ENCODE results near the gene OR52E5.

The OR52E5 gene

DNA sequence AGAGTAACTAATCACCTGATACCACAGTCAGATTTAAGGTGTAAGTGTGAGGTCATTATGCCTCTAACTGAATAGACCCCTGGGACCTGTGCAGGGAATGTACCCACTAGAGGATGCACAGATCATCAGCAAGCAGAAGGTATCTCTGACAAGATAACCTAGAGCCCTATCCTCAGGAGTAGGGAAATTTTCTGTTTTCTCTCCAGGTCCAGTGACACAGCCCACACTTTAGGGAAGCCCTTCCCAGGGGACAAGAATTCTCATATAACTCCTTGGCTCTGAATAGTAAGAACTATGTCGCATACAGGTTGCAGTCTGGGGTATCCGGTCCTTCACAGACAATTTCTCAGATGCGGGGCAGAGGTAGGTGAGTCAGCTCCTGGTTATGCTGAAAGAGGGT is at the start of gene OR52E5:
Gene OR52E5 (plus strand): TSS at position 301 of the 400 bp plus-strand sequence. CDS start 7,569 bp downstream, outside the sequence.
- DNase-seq (ENCODE audit: low spot score): no peak

DNA sequence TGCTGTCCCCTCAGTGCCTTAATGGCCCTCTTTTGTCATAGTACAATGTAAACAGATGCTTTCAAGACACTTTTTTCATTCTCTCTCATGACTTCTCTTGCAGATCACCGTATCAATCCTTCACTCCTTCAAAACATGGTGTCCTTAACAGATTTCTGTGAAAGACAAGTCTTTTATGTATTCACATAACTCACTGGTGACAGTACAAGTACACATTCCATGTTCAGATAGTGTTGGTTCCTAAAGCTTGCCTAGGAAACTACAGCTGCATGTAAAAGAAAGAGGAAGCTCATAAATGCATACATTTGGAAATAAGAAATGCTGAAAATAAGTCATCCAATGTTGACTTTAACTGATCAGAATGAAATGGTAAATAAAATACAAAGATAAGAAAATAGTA is 46.3 kb upstream of the OR52E5 start:
- DNase-seq (ENCODE audit: low spot score): no peak

DNA sequence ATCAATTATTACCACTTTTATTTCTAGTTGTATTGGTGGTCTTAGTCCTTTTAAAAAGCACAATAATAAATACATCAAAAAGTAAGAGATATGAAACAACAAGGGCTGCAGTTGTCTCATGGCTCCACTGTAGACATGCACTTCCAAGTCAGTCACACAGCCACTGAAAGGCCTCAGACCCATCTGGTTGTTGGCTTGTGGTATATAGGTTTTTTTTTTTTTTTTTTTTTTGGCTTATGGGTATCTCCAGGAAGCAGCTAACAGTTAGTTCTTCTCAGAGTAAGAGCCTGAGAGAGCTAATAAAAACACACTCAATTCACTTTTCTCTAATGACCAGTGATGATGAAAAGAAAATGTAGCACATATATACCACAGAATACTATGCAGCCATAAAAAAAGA is 45.3 kb upstream of the OR52E5 start:
- no peak for DNase-seq (ENCODE audit: low spot score)

DNA sequence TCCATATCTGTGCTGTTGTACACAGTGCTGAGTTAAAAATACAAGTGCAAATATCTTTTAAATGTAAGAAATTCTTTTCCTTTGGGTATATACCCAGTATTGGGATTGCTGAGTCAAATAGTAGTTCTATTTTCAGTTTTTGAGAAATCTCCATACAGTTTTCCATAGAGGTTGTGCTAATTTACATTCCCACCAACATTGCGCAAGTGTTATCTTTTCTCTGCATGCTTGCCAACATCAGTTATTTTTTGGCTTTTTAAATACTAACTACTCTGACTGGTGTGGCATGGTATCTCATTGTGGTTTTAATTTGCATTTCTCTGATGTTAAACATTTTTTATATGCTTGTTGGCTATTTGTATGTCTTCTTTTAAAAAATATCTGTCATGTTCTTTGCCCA is 42.0 kb upstream of the OR52E5 start:
- no peak for DNase-seq (ENCODE audit: low spot score)

DNA sequence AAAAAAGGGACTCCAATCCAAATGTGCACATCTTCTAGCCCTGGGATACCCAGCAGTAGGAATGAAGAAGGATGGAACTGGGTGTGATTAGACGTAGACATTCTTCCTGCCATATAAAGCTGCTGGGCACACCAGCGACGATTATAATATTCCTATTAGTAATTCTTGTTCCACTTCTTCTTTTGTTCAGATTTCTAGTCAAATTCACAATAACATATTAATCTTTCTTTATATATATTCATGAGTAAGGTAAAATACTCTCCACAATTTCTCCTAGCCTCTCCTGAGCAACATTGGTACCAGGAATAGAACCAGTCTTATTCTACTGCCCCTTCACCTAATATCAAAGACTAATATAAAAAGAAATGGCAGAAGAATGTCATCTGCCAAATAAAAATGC is 35.4 kb upstream of the OR52E5 start, which contains the start of gene OR52E8:
Gene OR52E8 (minus strand): TSS at position 101 of the 400 bp plus-strand sequence. CDS start 0 bp downstream, at position 101.
- DNase-seq (ENCODE audit: low spot score): no peak

DNA sequence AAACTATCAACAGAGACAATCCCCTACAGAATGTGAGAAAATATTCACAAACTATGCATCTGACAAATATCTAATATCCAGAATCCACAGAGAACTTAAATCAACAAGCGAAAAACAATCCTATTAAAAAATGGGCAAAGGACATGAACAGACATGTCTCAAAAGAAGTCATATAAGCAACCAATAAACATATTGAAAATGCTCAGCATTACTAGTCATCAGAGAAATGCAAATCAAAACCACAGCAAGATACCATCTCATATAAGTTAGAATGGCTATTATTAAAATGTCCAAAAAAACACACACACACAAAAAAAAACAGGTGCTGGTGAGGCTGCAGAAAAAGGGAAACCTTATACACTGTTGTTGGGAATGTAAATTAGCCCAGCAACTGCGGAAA is 27.2 kb upstream of the OR52E5 start:
- no peak for DNase-seq (ENCODE audit: low spot score)

DNA sequence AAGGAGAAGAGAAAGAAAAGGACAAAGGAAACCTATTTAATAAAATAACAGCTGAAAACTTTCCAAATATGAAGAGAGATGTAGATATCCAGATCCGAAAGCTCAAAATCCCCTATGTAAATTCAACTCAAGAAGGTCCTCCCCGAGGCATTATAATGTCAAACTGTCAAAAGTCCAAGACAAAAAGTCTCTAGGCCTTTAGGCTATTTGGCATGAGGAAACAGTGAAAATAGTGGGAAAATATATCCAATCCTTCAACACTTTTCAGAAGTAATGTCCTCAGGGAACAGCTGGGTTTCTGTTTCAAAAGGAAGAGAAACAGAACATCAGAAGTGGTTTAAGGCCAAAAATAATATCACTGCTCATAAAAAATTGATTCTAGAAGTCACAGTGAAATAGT is 14.4 kb upstream of the OR52E5 start:
- no peak for DNase-seq (ENCODE audit: low spot score)

DNA sequence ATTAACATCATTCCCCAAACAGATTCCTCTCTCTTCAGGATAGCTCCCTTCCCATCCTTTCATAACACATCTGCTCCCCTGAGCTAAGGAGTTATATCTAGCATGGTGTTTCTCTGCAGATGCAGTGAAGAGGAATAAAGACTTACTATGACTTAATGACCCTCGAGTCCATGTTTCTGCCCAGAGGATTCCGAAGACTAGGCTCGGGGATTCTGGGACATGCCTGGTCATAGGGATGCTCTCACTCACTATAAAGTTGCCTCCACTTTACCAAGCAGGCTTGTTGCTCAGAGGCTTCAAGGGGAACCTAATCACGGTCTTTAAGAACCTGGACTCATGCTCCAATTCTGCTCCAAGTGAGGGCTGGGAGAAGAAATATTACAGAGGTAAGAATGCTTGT is 12.7 kb upstream of the OR52E5 start, which contains the start of gene OR52E4:
Gene OR52E4 (plus strand): TSS at position 301 of the 400 bp plus-strand sequence. CDS start 3,664 bp downstream, outside the sequence.
- DNase-seq (ENCODE audit: low spot score): no peak

DNA sequence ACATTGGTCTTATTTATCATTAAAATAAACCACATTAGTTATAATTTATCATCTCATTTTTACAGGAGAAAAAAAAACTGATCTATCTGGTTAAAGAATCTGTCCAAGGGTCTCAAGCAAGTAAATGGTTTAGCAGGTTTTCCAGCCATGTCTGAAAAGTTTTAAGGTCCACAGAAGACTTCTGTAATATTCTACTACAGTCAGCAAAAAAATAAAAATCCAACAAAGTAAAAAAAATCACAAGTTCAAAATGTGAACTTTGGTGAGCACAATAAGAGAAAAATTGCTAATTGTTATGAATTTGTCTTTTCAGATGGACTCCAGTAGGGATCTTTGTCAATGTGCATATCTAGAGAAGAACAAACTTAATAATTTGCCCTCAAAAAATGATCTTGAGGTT is 11.3 kb upstream of the OR52E5 start:
- DNase-seq (ENCODE audit: low spot score): no peak

DNA sequence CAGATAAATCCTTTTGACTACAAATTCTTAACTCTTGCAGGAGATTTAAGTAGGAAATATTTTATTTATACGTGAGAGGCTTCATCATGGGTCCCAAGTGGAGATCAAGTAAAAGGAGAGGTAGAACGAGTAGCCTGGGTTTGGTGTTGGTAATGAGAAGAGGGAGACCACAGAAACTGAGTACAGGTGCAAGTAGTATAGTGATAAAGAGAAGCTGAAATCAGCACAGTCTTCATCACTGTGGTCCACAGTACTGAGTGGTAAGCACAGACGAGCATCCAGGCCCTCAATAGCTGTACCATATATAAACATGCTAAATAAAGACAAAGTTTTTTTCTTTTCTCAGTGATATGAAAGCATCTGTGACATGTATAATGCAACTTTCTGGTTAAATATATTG is 5.8 kb upstream of the OR52E5 start:
- DNase-seq (ENCODE audit: low spot score): no peak

DNA sequence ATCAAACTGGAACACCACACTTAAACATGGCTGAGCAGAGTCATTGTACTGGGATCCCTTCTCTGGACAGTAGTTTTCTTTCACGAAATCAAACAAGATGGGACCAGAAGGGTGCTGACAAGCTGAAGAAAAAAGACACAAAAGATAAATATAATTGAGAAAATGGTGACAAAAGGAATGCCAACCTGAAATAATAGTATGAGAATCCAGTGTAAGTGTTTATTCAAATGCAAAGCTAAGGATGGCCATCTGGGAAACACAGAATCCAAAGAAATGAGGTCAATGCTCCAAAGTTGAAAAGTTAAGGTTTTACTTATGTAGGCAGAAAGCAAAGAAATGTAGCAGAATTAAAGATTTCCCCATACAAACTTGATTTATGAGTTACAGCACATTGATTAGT is 5.3 kb upstream of the OR52E5 start:
- DNase-seq (ENCODE audit: low spot score): no peak

DNA sequence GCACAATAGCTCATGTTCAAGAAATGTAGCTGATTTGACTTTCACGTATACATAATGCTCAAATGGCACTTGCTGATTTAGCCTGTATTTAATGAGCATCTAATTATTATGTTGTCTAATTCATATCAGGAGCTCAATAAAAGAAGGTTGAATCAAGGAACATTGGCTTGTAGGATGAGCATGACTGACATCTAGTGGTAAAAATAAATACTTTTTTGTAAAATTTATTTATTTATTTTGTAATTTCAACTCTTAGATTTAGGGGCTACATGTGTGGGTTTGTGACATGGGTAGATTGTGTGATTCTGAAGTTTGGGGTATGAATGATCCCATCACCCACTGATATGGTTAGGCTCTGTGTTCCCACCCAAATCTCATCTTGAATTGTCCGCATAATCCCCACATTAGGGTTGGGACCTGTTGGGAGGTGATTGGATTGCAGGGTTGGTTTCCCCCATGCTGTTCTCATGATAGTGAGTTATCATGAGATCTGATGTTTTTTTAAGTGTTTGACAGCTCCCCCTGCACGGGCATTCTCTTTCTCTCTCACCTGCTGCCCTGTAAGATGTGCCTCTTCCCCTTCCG is 1.7 kb upstream of the OR52E5 start:
- no peak for DNase-seq (ENCODE audit: low spot score)

DNA sequence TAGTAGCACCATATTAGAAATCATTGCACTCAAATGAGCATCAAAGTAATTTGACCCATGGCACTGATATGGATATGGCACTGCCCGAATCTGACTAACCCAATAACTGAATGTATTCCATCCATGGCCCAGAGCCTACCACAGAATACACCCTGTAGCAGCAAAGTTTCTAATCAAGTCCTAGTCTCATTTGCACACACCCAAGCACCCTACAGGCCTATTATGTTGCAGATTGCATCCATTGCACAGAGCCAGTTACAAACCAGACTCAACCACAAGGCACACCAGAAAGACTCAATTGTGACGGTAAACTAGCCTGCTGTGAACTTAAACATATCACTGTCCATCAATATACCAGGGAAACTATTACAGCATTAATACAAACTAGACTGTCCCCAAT is 6.5 kb downstream of the OR52E5 start:
- DNase-seq (ENCODE audit: low spot score): no peak

DNA sequence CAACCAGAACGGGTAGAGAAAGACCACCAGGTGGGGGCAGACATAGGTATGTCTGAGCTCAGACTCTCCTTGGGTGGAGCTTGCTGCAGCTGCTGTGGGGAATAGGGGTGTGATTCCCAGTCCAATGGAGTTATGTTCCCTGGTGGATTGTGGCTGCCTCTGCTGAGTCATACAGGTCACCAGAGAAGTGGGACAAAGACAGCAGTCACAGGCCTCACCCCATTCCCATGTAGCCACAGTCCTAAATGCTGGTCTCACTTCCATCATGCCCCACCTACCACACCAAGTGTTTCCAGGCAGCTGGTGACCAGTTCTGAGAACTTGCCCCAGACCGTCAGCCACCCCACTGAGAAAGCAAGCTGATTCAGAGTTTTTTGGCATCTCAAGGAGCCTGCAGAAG is 17.5 kb downstream of the OR52E5 start:
- no peak for DNase-seq (ENCODE audit: low spot score)

DNA sequence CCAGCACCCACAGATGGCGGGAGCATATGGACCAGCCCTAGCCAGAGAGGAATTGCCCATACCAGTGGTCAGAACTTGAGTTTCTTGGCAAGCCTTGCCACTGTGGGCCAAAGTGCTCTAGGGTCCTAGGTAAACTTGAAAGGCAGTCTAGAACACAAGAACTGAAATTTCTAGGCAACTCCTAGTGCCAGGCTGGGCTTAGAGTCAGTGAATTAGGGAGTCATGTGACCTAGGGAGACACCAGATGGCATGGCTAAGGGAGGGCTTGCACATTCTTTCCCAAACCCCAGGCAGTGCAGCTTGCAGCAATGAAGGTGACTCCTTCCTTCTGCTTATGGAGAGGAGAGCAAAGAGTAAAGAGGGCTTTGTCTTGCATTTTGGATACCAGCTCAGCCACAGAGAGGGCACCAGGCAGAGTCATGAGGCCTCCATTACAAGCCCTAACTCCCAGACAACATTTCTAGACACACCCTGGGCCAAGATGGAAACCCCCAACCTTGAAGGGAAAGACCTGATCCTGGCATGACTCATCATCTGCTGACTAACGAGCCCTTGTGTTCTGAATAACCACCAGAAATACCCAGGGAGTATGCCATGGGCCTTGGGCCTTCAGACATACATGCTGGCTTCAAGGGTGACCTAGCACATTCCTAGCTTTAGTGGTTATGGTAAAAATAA is 29.9 kb downstream of the OR52E5 start:
- no peak for DNase-seq (ENCODE audit: low spot score)

DNA sequence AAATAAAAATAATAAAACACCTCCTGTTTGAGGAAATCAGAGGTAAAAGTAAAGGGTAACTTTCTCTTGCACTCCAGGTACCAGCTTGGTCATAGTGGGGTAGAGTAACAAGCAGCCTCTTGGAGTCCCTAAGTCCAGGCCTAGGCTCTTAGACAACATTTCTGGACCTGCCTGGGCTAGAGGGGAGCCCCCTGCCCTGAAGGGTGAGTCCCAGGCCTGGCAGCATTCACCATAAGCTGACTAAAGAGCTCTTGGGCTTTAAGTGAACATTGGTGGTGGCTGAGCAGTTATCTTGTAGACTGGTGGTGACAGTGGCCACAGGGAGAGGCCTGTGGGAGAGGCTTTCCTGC is 30.4 kb downstream of the OR52E5 start:
- DNase-seq (ENCODE audit: low spot score): no peak

DNA sequence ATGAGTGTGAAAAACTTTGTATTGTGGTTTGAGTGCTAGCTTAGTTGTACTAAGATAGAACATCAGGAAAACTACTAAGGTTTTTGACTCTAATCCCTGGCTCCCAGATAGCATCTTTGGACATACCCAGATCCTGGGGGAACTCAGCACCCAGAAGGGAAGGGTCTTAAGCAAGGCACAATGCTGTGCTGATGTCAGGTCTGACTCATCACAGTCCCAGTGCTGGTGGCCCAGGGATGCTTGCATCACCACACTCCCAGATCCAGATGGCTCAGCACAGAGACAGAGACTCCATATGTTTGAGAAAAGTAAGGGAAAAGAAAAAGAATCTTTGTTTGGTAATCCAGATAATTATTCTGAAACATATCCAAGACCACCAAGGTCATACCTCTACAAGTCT is 30.8 kb downstream of the OR52E5 start:
- no peak for DNase-seq (ENCODE audit: low spot score)

DNA sequence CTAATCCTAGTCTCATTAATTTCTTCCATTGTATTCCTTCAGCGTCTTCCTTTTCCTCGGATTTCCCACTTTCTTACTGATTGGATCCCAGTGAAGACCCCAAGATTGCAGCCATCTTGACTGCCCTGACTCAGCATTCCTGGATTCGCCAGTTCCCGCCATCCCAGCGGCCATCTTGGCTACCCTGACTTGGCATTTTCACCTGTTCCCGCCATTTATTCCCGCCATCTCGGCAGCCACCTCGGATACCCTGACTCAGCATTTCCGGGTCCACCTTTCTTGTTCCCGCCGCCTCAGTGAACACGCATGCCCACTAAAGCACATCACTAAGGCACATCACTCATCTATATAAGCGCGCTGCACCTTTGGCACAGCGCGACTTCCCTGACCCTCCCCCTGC is 35.3 kb downstream of the OR52E5 start:
- DNase-seq (ENCODE audit: low spot score): no peak

DNA sequence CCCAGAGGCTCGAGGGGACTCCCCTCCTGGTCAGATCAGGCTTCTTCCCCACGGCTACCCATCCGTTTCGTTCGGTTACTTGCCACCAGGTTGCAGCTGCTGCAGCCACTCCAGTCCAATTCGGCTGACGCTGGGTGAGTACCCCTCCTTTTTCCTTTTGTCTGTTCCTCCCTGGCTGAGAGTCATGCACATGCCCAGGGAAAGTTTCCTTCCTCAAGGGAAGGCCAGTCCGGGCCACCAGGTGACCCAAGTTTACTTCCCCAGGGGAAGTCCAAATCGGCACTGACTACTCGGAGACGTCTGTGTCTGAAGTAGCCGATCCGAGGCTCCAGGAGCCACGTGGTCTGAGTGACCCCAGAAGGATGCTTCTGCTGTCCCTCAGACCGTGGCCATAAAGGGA is 35.8 kb downstream of the OR52E5 start:
- DNase-seq (ENCODE audit: low spot score): no peak

DNA sequence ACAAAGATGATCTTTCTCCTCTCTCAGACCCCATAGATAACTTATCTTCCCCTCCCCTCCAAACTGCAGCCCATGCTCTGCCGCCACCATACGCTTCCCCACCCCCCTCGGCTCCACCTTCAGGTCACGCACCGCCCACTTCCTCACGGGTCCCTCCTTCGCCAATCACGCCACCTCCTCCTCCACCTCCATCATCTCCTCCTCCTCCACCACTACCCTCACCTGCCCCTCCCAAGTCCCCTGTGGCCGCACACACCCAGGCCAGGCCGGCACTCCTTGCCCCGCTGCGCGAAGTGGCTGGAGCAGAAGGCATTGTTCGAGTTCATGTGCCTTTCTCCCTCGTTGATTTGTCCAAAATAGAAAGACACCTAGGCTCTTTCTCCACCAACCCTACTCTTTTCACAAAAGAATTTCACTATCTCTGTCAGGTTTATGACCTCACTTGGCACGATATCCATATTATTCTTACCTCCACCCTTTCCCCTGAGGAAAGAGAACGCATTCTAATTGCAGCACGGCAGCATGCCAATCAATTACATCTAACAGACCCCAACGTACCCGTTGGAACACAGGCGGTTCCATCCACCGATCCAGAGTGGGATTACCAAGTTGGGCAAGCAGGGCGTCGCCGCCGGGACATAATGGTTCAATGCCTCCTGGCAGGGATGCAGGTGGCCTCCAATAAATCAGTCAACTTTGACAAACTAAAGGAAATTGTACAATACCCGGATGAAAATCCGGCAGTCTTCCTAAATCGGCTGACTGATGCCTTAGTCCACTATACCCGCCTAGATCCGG is 36.8 kb downstream of the OR52E5 start:
- no peak for DNase-seq (ENCODE audit: low spot score)

DNA sequence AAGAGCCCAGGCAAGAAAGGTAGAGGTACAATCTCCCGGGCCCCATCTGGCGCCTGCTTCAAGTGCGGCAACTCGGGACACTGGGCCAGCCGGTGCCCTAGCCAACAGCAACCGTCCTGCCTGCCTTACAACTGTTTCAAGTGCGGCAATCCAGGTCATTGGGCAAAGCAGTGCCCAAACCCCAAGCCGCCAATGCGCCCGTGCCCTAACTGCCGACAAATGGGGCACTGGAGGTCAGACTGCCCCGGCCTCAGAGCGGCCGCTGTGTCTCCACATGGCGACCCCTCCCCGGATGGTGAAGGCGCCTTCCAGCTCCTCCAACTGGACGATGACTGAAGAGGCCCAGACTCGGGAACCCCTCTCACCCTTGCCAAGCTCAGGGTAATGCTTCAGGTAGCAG is 37.6 kb downstream of the OR52E5 start:
- DNase-seq (ENCODE audit: low spot score): no peak

DNA sequence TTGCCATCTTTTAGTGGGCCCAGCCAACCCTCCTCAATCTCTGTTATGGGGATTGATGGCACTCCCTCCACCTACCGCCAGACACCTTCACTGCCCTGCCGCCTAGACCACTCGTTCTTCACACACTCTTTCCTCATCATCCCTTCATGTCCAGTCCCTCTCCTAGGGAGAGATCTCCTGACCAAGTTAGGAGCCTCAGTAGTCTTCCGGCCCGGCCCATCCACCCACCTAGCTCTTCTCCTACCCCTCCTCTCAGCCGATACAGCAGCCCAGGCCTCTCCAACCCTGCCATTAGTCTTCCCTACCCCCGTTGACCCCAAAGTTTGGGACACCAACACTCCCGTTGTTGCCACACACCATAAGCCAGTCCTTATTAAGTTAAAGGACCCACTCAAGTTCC is 38.1 kb downstream of the OR52E5 start:
- DNase-seq (ENCODE audit: low spot score): no peak

DNA sequence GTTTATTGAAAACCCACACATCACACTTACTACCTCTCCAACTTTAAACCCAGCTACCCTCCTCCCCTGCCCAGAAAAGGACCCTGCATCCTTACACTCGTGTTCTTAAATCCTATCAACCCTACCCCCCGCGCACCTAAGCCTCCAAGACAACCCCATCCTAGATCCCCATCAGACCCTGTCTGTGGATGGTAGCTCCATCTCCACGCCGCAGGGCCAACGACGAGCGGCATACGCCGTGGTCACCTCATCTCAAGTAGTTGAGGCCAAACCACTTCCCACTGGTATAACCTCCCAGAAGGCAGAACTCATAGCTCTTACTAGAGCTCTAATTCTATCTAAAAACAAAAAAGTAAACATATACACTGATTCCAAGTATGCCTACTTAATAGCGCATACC is 39.7 kb downstream of the OR52E5 start:
- DNase-seq (ENCODE audit: low spot score): no peak
